NCI-H146 (cell line): ENCODE data around the gene NMRK2.
"Not testable (repeated sequence)": the region's sequence is repeated elsewhere in the genome, so short reads cannot be mapped to it uniquely, and the experiment has no call there.

Experiments used
- DNase-seq: peaks from one replicate; lab custom pipeline; 2025; lab: John Stamatoyannopoulos, UW

NMRK2 gene, protein sequence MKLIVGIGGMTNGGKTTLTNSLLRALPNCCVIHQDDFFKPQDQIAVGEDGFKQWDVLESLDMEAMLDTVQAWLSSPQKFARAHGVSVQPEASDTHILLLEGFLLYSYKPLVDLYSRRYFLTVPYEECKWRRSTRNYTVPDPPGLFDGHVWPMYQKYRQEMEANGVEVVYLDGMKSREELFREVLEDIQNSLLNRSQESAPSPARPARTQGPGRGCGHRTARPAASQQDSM

DNA sequence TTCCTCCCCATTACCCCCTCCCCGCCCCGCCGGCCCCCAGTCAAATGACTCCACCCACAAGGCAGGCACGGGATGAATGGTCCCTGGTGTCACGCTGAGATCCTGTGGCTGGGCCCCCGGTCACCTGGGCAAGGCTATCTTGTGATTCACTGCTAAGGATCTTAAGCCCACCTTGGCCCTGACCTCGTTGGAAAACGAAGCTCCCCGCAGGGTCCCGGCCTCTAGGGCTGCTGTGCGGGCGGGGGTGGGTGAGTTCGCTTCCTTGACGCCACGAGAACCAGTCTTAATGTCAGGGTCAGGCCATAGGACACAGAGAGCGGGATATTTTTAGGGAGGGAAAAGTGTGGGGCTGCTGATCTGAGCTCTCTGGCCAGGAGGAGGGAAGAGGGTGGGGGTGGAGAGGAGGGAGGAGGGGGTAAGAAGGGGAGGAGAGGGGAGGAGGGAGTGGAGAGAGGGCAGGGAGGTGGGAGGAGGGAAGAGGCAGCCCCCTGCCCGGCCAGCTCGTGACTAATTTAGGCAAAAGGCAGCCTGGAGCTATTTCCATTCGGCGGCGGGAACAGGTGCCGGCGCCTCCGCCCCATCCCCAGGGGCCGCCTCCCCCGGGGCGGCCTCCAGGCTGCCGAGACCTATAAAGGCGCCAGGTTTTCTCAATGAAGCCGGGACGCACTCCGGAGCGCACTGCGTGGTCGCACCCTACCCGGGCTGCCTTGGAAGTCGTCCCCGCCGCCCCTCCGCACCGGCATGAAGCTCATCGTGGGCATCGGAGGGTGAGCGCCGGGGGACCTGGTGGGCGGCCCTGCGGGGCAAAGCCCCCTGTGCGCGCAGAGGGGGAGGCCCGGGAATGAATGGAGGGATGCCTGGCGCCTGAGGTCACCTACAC lies at the start of gene NMRK2:
TSS of gene NMRK2 (plus strand) at position 139 of the 880 bp plus-strand sequence. CDS start at position 742, 603 bp downstream.
- DNase-seq, result peak; percentile 58

DNA sequence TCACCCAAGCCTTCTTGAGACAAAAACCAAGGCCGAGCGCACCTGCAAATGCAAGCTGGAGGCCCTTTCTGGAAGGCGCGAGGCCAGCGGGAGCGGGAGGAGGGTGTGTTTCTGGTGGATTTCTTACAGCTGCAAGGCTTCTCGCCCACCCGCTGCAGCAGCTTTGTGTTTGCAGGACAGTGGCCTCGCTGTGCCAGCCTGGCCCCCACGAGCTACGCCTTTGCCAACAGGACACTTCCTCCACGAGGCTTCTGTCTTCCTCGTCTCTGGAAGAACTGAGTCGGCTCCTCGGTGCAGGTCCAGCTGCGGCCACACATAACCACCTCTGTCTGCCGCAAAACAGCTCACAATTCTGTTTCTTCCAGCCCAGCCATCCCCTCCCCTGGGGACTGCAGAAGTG lies 42.3 kb upstream of the NMRK2 start:
- DNase-seq, result no peak

DNA sequence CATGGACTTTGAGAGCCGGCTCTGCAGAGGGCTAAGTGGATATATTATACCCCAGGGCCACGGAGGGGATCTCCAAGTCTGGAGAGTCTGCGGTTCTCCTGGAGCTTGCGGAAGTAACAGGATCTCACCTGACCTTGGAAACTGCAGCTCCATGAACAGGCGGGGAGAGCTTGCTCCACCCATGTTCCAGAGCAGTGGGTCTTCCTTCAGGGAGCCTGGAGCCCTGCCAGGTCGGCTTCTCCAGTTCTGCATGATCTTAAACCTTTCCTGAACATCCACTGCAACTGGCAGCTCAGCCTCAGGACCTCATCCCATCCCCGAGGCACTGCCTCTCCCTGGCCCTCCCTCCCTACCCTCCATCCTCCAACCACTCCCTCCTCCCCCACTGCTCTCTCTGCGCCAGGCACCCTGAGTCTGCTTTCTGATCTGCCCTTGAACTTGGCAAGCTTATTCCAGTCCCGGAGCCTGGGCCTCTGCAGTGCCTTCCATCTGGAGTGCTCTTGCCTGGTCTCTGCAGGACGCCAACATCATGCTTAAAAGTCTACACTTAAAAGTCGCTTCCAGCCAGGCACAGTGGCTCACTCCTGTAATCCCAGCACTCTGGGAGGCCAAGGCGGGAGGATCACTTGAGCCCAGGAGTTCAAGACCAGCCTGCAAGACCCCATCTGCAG lies 39.2 kb upstream of the NMRK2 start:
- no peak for DNase-seq

DNA sequence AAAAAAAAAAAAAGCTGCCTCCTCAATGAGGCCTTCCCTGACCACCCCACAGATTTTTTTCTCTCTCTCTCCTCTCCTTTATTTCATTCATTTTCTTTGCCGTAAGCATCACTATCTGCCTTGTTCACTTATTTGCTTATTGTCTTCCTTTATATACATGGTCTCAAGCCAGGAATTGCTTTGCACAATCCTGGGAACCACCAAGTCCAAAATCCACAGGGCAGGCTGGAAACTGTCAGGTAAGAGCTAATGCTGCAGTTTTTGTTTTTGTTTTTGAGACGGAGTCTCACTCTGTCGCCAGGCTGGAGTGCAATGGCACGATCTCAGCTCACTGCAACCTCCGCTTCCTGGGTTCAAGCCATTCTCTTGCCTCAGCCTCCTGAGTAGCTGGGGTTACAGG lies 37.9 kb upstream of the NMRK2 start:
- DNase-seq, result not testable (repeated sequence)

DNA sequence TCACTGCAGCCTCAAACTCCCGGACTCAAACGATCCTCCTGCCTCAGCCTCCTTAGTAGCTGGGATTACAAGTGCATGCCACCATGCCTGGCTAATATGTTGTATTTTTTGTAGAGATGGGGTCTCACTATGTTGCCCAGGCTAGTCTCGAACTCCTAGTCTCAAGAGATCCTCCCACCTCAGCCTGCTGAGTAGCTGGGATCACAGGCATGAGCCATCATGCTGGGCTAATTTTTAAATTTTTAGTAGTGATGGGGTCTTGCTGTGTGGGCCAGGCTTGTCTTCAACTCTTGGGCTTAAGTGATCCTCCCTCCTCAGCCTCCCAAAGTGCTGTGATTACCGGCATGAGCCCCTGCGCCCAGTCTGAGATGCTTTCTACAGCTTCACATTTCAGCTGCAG lies 37.1 kb upstream of the NMRK2 start:
- no peak for DNase-seq

DNA sequence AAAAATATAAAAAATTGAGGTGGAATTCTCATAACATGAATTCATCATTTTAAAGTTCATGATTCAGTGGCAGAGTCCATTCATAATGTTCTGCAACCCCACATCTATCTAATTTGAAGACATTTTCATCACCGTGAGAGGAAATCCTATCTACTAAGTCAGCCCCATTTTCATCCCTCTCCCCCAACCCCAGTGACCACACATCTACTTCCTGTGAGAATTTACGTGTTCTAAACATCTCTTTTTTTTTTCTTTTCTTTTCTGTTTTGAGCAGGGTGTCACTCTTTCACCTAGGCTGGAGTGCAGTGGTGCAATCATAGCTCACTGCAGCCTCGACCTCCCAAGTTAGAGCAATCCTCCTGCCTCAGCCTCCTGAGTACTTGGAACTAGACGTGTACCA lies 34.9 kb upstream of the NMRK2 start:
- no peak for DNase-seq

DNA sequence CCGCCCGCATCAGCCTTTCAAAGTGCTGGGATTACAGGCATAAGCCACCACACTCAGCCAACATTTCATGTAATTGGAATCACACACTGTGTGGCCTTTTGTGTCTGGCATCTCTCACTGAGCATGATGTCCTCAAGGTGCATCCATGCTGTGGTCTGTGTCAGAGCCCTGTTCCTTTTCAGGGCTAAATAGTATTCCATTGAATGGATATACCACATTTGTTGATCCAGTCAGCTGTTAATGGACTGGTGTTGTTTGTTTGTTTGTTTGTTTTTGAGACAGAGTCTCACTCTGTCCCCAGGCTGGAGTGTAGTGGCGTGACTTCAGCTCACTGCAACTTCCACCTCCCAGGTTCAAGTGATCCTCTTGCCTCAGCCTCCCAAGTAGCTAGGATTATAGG lies 34.4 kb upstream of the NMRK2 start:
- DNase-seq, result no peak

DNA sequence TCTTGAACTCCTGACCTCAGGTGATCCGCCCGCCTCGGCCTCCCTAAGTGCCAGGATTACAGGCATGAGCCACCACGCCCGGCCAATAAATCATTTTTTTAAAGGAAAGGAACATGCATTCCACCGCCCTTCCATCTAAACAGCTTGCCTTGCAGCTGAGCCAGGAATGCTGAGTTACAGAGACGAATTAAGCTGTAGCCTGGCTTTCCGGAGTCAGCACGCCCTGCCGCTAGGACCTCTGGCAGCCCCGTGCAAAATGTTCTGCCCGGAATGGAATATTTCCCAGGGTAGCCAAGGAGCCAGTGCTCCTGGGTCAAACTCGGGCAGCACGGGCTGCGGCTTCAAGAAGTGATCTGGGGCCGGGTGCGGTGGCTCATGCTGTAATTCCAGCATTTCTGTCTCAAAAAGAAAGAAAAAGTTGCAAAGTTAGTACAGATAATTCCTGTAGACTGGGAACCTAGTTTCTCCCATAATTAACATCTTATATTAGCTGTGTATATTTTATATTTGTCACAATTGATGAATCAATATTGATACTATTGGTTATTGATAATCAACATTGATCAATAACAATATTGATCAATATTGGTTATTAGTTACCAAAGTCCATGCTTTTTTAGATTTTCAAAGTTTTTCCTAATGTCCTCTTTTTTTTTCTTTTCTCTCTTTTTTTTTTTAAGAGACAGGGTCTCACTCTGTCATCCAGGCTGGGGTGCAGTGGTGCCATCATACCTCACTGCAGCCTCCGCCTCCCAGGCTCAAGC lies 33.2 kb upstream of the NMRK2 start:
- DNase-seq, result no peak

DNA sequence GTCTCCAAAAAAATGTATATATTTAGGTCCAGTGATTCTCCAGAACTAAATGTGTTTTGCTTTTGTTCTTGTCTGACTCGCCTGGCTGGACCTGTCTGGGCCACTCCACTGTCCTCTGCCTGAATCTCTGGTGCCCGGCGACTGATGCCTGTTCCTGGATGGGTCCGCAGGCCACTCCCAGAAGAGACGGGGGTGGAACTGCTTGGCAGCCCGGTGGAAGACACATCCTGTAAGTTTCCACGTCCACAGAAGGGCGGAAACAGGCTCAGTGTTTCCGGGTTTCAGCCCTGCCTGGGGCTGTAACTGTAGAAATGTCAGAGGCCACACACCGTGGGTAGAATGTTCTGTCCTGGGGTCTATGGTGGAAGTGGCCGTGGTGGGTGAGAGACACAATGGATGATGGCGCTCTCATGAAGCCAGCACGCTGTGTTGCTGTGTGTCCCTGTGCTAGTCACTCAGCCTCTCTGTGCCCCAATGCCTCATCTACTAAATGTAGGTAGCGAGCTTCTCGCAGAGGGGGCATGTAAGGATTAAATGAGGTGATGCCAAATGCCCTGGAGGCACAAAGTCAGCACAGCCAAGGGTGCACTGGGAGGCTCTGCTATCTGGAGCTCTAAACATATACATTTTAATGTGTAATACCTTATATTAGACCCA lies 30.4 kb upstream of the NMRK2 start:
- no peak for DNase-seq

DNA sequence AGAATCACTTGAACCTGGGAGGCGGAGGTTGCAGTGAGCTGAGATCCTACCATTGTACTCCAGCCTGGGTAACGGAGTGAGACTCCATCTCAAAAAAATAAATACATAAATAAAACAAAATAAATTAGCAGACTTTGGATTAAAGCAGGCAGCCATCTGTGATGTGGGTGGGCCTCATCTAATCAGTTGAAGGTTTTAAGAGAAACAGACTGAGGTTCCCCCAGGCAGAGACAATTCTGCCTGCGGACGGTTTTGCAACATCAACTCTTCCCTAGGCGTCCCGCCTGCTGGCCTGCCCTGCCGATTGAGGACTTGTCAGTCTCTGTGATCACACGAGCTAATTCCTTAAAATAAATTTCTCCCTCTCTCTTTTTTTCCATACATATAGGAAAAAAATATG lies 28.6 kb upstream of the NMRK2 start:
- no peak for DNase-seq

DNA sequence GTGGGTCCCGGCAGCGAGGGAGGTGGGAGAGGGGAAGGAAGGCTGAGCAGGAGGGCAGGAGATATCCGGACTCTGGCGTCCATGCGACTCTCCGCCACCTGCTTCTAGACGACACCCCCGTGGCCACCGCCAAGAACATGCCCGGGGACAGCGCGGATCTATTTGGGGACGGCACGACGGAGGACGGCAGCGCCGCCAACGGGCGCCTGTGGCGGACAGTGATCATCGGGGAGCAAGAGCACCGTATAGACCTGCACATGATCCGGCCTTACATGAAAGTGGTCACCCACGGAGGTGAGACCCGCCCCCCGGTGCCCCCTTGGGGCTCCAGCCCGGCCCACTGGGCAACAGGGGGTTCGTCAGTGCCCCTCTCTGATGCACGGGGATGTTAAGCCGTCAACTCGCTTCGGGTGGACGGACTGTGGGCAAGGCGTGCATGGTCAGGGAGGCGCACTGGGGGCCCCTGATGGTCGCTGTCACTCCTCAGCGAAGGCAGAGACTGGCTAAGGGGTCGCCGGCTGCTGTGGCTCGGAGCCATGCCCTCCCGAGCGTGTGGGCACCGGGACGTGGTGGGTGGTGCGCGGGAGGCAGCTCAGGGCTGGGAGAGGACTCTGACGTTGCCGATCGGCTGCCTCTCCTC lies 25.1 kb upstream of the NMRK2 start:
- no peak for DNase-seq

DNA sequence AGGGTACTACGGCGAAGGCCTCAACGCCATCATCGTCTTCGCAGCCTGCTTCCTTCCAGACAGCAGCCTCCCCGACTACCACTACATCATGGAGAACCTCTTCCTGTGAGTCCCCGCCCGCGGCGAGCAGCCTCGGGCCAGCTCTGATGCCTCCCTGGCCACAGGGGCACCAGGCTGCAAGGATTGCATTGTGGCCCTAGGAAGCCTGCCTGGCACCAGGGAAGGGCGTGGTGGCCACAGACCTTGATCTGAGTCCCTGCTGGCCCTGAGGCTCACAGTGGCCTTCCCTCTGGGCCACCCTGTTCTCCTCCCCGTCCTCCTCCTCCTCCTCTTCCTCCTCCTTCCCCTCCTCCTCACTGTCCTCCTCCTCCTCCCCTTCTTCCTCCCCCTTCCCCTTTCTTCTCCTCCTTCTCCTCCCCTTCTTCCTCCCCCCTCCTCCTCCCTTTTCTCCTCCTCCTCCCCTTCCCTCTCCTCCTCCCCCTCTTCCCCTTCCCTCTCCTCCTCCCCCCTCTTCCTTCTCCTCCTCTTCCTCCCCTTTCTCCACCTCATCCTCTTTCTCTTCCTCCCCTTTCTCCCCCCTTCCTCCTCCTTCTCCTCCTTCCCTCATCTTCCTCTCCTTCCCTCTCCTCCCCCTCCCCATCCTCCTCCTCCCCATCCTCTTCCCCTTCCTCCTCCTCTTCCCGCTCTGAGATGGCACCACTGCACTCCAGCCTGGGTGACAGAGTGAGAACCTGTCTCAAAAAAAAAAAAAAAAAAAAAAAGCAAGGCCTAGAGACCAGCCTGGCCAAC lies 24.4 kb upstream of the NMRK2 start:
- no peak for DNase-seq

DNA sequence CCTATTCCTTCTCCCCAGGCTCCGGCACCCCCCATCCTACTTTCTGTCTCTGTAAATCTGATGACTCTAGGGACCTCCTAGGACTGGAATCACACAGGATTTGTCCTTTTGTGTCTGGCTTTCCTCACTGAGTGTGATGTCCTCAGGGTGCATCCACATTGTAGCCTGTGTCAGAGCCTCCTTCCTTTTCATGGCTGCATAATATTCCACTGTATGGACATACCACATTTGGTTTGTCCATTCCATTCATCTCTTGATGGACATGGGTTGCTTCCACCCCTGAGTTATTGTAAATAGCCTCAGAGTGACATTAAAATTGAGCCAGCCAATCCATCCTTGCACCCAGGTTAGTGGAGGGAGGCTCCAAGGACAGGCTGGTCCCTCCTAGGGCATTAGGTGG lies 22.8 kb upstream of the NMRK2 start:
- no peak for DNase-seq

DNA sequence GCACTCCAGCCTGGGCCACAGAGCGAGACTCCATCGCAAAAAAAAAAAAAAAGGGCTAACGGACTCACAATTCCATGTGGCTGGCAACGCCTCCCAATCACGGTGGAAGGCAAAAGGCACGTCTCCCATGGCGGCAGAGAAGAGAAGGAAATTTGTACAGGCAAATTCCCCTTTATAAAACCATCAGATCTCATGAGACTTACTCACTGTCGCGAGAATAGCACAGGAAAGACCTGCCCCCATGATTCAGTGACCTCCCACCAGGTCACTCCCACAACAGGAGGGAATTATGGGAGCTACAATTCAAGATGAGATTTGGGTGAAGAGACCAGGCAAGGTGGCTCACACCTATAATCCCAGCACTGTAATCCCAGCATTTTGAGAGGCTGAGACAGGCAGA lies 18.7 kb upstream of the NMRK2 start:
- no peak for DNase-seq

DNA sequence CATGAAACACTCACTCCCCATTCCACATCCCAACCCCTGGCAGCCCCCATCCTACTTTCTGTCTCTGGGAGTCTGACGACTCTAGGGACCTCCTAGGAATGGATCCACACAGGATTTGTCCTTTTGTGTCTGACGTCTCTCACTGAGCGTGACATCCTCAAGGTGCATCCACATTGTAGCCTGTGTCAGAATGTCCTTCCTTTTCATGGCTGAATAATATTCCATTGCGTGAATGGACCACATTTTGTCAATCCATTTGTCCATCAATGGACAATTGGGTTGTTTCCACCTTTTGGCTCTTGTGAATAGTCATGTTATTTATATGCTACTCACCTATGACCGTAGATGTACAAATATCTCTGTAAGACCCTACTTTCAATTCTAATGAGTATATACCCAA lies 16.8 kb upstream of the NMRK2 start:
- DNase-seq, result no peak

DNA sequence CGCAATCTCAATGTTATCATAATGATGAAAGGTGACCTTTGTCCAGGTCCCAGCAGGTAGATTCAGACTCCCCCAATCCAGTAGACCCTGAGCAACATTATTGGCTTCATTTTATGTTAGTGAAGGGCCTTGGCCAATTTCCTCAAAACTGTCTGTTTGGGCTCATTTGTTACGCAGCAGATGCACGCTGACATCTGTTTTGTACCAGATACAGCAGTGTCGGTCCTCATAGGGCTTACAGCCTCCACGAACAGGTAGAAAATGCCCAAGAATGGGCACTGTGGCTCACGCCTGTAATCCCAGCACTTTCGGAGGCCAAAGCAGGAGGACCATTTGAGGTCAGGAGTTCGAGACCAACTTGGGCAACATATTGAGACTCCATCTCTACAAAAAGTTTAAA lies 13.1 kb upstream of the NMRK2 start:
- no peak for DNase-seq

DNA sequence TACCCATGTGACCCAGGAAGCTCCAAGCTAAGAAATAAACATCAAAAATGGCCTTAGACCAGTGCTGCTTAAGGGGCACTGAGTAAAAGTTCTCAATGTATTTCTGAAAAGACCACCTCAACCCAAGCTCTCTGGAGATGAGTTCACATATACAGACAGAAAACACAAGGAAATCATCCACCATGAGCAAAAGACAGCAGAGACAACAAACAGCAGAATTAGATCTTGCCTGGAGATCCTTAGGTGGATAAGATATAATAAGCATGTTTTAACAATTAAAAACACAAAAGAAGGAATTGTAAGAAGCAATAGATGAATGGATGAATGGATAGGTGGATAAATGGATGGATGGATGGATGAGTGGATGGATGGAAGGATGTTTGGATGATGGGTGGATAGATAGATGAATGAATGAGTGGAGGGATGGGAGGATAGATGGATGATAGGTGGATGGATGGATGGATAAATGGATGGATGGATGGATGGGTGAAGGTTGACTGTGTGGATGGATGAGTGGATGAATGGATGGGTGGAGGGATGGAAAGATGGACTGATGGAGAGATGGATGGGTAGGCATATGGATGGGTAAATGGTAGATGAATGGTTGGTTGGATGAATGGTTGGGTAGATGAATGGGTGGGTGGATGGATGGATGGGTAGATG lies 9.6 kb upstream of the NMRK2 start:
- DNase-seq, result no peak

DNA sequence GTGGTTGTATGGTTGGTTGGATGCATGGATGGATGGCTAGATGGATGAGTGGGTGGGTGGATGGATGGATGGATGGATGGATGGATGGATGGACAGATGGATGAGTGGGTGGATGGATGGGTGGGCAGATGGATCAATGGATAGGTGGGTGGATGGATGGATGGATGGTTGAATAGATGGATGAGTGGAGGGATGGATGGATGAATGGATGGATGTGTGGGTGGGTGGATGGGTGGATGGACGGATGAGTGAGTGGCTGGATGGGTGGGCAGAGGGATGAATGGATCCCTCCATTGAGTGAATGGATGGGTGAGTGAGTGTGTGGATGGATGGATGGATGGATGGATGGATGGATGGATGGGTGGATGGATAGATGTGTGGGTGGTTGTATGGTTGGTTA lies 9.0 kb upstream of the NMRK2 start:
- DNase-seq, result no peak

DNA sequence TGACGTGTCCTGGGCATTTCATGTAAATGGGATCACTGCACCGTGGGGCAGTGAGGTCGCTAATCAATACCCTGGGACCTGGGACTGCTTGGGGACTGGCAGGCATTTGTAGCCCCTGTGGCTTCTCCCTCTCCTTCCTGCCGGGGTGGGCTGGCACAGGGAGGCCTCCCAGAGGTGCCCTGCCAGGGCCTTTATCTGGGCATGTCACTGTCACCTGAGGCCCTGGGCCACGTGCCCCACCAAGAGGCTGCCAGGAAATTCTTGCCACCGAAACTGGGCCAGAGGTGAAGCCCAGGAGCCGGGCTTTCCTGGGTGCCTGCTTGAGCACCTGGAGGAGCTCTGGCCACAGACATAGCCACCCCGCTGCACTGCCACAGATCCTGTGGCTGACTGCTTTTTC lies 1.8 kb upstream of the NMRK2 start:
- DNase-seq, result no peak
